ENCODE measurements around the gene ASH1L.
"Not testable (repeated sequence)": the region's sequence is repeated elsewhere in the genome, so short reads cannot be mapped to it uniquely, and the experiment has no call there.

The ASH1L gene

GRCh38 chr1:155555915-155556314 lies 6.7 kb downstream of the ASH1L start:
- DNase-seq (ENCODE audit: low read depth in 3 of 3) = no peak

GRCh38 chr1:155553349-155553748 lies 9.3 kb downstream of the ASH1L start:
- no peak for DNase-seq (ENCODE audit: low read depth in 3 of 3)

GRCh38 chr1:155548706-155549105 lies 13.9 kb downstream of the ASH1L start:
- DNase-seq (ENCODE audit: low read depth in 3 of 3) = no peak

GRCh38 chr1:155540000-155540874 lies 22.4 kb downstream of the ASH1L start:
- DNase-seq (ENCODE audit: low read depth in 3 of 3) = no peak

- no peak for DNase-seq (ENCODE audit: low read depth in 3 of 3)
Observed at GRCh38 chr1:155537193-155537592, 25.4 kb downstream of the ASH1L start.

- DNase-seq (ENCODE audit: low read depth in 3 of 3) = no peak
Observed at GRCh38 chr1:155531624-155532023, 31.0 kb downstream of the ASH1L start.

GRCh38 chr1:155529929-155530328 lies 32.7 kb downstream of the ASH1L start:
- no peak for DNase-seq (ENCODE audit: low read depth in 3 of 3)

- DNase-seq (ENCODE audit: low read depth in 3 of 3) = no peak
Observed at GRCh38 chr1:155529109-155529508, 33.5 kb downstream of the ASH1L start.

- DNase-seq (ENCODE audit: low read depth in 3 of 3) = no peak
Observed at GRCh38 chr1:155527677-155528076, 34.9 kb downstream of the ASH1L start.

- DNase-seq (ENCODE audit: low read depth in 3 of 3) = no peak
Observed at GRCh38 chr1:155526356-155526755, 36.2 kb downstream of the ASH1L start.

- DNase-seq (ENCODE audit: low read depth in 3 of 3) = no peak
Observed at GRCh38 chr1:155522069-155522468, 40.5 kb downstream of the ASH1L start.

GRCh38 chr1:155518484-155518883 lies 44.1 kb downstream of the ASH1L start:
- DNase-seq (ENCODE audit: low read depth in 3 of 3) = no peak

- no peak for DNase-seq (ENCODE audit: low read depth in 3 of 3)
Observed at GRCh38 chr1:155514582-155515187, 47.9 kb downstream of the ASH1L start.

- DNase-seq (ENCODE audit: low read depth in 3 of 3) = no peak
Observed at GRCh38 chr1:155513300-155513916, 49.2 kb downstream of the ASH1L start.

GRCh38 chr1:155511385-155511784 lies 51.2 kb downstream of the ASH1L start:
- DNase-seq (ENCODE audit: low read depth in 3 of 3) = not testable (repeated sequence)

- no peak for DNase-seq (ENCODE audit: low read depth in 3 of 3)
Observed at GRCh38 chr1:155509064-155509463, 53.5 kb downstream of the ASH1L start.

GRCh38 chr1:155507945-155508344 lies 54.7 kb downstream of the ASH1L start:
- no peak for DNase-seq (ENCODE audit: low read depth in 3 of 3)

- not testable (repeated sequence) for DNase-seq (ENCODE audit: low read depth in 3 of 3)
Observed at GRCh38 chr1:155505963-155506362, 56.6 kb downstream of the ASH1L start.

- DNase-seq (ENCODE audit: low read depth in 3 of 3) = no peak
Observed at GRCh38 chr1:155504207-155504606, 58.4 kb downstream of the ASH1L start.

- no peak for DNase-seq (ENCODE audit: low read depth in 3 of 3)
Observed at GRCh38 chr1:155499953-155500639, 62.5 kb downstream of the ASH1L start.

GRCh38 chr1:155499263-155499662 lies 63.3 kb downstream of the ASH1L start:
- DNase-seq (ENCODE audit: low read depth in 3 of 3) = no peak

GRCh38 chr1:155493595-155493994 lies 69.0 kb downstream of the ASH1L start:
- DNase-seq (ENCODE audit: low read depth in 3 of 3) = not testable (repeated sequence)
